Kidney epithelial cell (primary cell): ENCODE results near the gene CD38. TPM values are rescaled to one million over a fixed set of nuclear protein-coding genes. Genes with fewer than 3 reads are reported as not detected.

Experiments used
- DNase-seq: peaks from one replicate; pipeline ENCODE4 v3.0.0-alpha.2; 2010; ENCODE audit warnings: low read depth
- H3K27me3 ChIP-seq: 2 replicates; pipeline ENCODE4 v1.6.0; 2011; ENCODE audit warnings: low read length; ENCODE audit not compliant: control insufficient read depth, insufficient read depth
- H3K36me3 ChIP-seq: 2 replicates; pipeline ENCODE4 v1.5.1; 2011; ENCODE audit warnings: low read length; ENCODE audit not compliant: control insufficient read depth, insufficient read depth
- H3K4me3 ChIP-seq: 2 replicates; pipeline ENCODE4 v1.5.1; 2011; ENCODE audit warnings: low read depth, mild to moderate bottlenecking, control low read depth, low read length
- CTCF ChIP-seq: IDR thresholded peaks from 2 replicates; pipeline ENCODE4 v1.5.1; 2011; ENCODE audit warnings: mild to moderate bottlenecking, moderate library complexity, low read length, control low read depth, inconsistent platforms; ENCODE audit not compliant: insufficient read depth, poor library complexity, severe bottlenecking
- total RNA-seq: library from RNA; depleted of rRNA; stranded (reverse); fragments of >200 nt; gene quantifications from 2 replicates; pipeline ENCODE4 v1.2.3, GENCODE V29; 2015

The CD38 gene
- total RNA-seq, 1 donor from 2014 or later, result 0.04 TPM

- DNase-seq, result no peak
- Histone ChIP-seq H3K36me3 (no peaks in the 10 kb centered on the region), H3K4me3 (no peak overlapping the region), H3K27me3 (no peaks in the 10 kb centered on the region)
- TF ChIP-seq CTCF, result no peak
These were observed 90.8 kb downstream of the CD38 start for GRCh38 chr4:15868826-15869413.

DNA sequence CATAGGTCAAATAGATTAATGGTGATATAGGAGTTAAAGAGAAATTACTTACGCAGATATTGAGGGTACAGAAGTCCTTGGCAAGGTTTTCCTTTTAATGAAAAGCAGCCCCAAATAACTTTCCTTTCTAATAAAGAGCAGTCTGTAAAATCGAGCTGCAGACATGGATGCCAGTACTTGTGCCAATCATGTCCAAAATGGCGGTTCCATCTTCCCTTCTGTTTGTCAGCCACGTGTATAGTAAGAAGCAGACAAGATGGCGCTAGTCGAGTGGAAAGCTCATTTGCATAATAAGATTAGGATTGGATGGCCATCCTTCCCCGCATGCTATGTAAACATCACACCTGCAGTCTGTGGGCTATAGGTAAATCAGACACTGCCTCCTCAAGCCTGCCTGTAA lies 92.0 kb downstream of the CD38 start:
- Histone ChIP-seq H3K36me3 (no peaks in the 10 kb centered on the region), H3K4me3 (no peak overlapping the region), H3K27me3 (no peaks in the 10 kb centered on the region)
- DNase-seq, result no peak
- TF ChIP-seq CTCF, result no peak

- TF ChIP-seq CTCF, result no peak
- no peak for DNase-seq
These were observed 93.0 kb downstream of the CD38 start for GRCh38 chr4:15870921-15871664.

DNA sequence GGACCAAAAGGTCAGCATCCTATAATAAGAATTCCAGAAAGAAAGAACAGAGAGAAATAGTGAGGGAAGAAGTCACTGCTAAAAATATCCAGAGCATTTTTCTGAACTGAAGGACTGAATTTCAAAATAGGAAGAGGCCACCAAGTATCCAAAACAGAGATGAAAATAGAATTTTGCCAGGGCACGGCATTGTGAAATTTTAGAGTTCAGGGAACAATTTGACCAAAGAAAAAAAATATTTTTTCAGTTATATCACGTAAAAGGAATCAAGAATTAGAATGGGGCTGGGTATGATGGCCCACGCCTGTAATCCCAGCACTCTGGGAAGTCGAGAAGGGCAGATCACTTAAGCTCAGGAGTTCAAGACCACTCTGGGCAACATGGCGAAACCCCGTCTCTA lies 95.0 kb downstream of the CD38 start:
- TF ChIP-seq CTCF, result no peak

More at GRCh38 chr4:15870921-15871664, 93.0 kb downstream of the CD38 start:
- Histone ChIP-seq H3K36me3 (no peaks in the 10 kb centered on the region), H3K4me3 (no peak overlapping the region), H3K27me3 (no peaks in the 10 kb centered on the region)

DNA sequence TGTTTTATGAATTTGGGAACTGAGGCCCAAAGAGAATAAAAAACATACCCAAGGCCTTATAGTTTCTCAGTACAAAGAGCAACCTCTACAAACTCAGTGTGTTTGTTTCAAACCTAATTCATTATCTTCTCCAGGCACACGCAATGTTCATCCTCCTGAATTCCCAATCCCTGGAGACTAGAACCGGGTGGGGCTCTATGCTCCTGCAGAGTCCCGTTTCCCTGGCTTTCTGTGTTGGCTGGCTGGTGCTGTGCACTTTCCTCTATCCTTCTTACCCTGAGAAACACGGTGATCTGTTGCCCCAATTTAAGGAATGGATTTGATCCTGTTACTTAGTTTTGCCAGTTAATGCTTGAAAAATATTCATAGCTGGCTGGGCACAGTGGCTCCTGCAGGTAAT lies 96.5 kb downstream of the CD38 start:
- Histone ChIP-seq H3K4me3 (no peak overlapping the region), H3K36me3 (no peaks in the 10 kb centered on the region), H3K27me3 (no peaks in the 10 kb centered on the region)
- TF ChIP-seq CTCF, result no peak
- DNase-seq, result no peak

More for the DNA sequence above, 95.0 kb downstream of the CD38 start:
- no peak for DNase-seq
- H3K27me3 ChIP-seq, result no peaks in the 10 kb centered on the region
- H3K4me3 ChIP-seq, result no peak overlapping the region
- H3K36me3 ChIP-seq, result no peaks in the 10 kb centered on the region
